Activated naive CD4-positive, alpha-beta T cell (primary cell): Measurements from ENCODE around the gene PRODH2.
"Not testable (repeated sequence)": the region's sequence is repeated elsewhere in the genome, so short reads cannot be mapped to it uniquely, and the experiment has no call there.

Source experiments
- DNase-seq, 4 experiments: peaks; one replicate each; lab custom pipeline; 2025; lab: John Stamatoyannopoulos, UW

Gene PRODH2

DNA sequence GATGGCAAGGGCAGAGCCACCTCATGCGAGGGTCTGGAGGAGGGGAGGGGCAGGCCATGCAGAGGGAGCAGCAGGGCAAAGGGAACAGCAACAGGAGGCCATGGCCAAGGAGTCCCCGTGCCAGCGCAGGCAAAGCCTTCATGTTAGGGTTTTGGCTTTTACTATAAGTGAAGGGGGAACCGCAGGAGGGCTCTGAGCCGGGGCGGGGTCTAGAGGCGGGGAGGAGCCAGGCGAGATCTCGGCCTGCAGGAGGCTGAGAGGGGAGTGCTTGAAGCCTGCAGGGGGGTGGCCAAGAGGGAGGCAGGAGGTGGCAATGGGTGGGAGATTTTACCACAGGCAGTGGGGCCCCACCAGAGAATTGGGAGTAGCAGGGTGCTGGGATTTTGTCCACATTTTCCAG lies 31.0 kb downstream of the PRODH2 start:
- DNase-seq, result no peak

- DNase-seq, result no peak
These were observed 31.9 kb downstream of the PRODH2 start for GRCh38 chr19:35780717-35781116.

DNA sequence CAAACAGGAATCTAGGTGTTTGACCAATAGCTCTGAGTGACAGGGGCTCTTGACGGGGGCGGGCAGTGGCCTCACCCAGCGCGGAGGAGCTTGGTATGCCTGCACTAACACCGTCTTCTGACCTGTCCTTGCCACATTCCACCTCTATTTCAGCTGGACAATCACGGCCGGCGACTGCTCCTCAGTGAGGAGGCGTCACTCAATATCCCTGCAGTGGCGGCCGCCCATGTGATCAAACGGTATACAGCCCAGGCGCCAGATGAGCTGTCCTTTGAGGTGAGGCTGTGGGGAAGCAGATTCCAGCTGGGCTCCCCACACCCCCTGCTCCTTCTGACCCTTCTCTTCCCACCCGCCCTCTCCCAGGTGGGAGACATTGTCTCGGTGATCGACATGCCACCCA lies 32.6 kb downstream of the PRODH2 start:
- no peak for DNase-seq

DNA sequence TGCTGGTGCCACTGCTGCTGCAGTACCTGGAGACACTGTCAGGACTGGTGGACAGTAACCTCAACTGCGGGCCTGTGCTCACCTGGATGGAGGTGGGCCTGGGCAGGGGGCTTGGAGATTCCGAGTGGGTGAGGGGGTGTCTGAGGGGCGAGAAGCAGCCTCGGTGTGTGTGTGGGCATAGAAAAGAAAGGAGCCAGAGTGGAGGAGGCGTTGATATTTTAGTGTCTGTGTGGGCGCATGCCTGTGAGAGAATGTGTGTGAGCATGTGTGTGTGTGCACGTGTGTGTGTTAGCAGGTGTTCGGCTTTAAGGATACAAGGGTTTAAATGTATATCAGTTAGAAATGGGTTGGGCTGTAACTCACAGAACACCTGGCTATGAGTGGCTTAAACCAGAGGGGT lies 33.6 kb downstream of the PRODH2 start:
- no peak for DNase-seq

- DNase-seq, result no peak
These were observed 34.7 kb downstream of the PRODH2 start for GRCh38 chr19:35777961-35778360.

DNA sequence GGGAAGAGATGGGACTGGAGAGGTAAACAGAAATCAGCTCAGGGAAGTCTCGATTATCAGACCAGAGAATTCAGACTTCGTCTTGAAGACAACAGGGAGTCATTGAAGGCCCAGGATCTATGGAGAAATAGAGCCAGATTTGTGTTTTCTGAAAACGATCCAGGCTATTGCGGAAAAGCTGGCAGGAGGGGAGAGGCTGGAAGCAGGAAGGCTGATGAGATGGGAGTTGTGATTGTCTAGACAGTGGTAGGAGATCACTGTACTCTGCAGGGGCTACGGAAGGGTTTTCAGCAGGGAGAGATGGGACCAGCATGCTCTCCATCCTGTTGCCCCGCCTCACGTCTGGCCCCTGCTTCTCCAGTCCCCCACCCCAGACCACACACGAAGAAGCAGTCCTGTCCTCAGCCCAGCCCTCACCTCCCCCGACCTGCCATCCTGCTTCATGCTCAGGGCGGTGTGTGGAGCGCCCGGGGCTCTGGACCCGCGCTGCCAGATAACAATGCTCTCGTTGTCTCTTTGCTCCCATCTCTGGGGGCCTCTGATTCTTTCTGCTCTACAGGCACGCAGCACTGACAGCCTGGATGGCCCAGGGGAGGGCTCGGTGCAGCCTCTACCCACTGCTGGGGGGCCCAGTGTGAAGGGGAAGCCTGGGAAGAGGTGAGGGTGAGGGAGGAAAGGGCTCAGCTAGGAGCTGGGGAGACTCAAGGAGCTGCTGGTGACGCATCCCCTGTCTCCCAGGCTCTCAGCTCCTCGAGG lies 35.4 kb downstream of the PRODH2 start:
- no peak for DNase-seq

- no peak for DNase-seq
These were observed 36.4 kb downstream of the PRODH2 start for GRCh38 chr19:35776102-35776788.

DNA sequence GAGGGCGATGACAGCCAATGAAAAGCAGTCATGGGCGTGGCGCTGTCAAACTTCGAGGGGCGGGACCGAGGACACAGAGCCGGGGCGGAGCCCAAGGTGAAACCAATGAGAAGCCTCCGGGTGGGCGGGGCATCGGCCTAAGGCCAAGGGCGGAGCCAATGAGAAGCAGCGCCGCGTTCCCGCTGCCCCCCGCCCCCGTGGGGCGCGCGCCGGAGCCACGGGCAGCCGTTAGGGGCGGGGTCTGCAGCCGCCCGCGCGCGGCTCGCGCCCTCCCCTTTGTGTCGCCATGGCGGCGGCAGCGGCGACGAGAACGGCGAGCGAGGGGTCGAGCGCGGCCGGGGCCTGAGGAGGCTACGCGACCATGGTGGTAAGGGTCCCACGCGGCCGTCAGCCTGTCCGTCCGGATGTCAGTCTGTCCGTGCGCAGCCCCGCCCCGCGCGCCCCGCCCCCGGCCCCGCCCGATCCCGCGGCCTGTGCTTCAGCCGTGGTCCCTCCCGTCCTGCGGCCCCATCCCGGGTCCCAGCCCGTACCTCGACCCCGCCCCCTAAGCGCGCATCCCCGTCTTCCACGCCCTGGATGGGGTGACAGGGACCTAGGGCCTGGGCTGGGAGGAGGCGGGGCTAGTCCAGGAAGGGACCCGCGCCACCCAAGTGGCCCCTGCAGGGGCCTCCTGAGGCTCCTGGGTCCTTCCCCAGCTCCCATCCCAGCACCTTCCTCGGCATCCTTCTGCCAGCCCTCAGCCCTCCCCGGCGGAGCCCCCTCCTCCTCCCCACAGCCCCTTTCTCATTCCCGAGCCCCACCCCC lies 37.1 kb downstream of the PRODH2 start, which contains the start of gene ARHGAP33:
Gene ARHGAP33 (plus strand): TSS at position 267 of the 804 bp plus-strand sequence. CDS start 95 bp downstream, at position 362.
- peak; percentile 91 to 99 (median 96) for DNase-seq

DNA sequence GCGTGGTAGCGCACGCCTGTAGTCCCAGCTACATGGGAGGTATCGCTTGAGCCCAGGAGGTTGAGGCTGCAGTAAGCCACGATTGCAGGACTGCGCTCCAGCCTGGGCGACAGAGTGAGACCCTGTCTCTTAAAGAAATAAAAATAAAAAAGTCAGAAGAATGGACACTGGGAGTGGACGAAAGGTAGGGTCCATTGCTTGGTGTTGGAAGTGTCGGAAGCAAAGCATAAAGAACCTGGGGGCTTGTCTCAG lies 37.7 kb downstream of the PRODH2 start:
- no peak for DNase-seq

GRCh38 chr19:35774274-35775045 lies 38.2 kb downstream of the PRODH2 start:
- no peak for DNase-seq

DNA sequence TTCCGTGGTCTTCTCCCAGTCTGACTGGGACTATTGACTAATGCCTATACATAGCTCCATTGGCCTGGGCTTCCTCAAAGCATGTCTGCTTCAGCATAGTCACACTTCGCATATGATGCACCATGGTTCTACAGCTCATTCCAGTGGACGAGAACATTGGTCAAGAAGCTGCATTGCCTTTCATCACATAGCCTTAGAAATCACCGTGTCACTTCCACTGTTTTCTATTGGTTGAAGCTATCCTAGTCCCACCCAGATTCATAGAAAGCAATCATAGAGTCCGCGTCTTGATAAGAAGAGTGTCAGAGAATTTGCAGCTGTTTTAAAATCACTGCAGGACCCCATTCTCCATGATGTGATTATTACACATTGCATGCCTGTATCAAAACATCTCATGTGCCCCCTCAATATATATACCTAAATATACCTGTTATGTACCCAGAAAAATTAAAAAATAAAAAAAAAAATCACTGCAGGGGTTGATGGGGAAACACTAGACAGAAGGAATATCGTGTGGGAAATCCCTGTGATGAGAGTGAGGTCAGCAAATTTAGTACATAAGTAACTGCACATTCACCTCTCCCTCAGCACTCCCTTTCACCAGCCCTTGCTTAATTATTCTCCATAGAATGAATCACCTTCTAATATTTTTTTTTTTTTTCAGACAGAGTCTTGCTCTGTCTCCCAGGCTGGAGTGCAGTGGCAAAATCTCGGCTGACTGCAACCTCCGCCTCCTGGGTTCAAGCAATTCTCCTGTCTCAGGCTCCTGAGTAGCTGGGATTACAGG lies 39.4 kb downstream of the PRODH2 start:
- DNase-seq, result no peak

- not testable (repeated sequence) for DNase-seq
These were observed 40.3 kb downstream of the PRODH2 start for GRCh38 chr19:35772362-35772761.

GRCh38 chr19:35768082-35768421 lies 44.6 kb downstream of the PRODH2 start:
- no peak for DNase-seq

GRCh38 chr19:35767288-35768081 lies 45.2 kb downstream of the PRODH2 start:
- no peak for DNase-seq

GRCh38 chr19:35766571-35767104 lies 46.0 kb downstream of the PRODH2 start:
- DNase-seq, result no peak

DNA sequence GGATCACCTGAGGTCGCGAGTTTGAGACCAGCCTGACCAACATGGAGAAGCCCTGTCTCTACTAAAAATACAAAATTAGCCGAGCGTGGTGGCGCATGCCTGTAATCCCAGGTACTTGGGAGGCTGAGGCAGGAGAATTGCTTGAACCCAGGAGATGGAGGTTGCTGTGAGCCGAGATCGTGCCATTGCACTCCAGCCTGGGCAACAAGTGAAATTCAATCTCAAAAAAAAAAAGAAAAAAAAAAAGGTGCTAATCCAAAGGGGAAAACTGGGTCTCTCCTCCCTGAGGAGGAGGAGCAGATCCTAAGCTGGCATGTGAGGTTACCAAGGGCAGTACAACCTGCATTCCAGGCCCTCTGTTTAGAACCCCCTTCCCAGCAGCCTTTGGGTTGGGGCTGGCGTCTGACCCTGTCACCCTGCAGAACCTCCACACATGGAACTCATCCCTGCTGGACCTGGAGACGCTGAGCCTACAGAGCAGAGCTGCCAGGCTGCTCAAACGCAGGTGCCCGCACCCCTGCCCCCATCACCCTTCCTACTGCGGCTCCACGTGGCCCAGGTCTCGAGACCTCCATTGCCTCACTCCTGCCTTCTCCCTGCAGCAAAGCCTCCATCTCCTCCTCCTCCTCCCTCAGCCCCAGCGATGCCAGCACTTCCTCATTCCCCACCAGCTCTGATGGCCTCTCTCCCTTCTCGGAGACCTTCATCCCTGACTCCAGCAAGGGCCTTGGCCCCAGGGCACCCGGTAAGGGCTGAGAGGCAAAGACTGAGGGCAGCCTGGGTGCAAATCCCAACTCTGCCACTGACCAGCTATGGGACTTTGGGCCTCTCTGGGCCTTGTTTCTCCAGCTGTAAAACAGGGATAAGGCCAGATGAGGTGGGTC lies 48.0 kb downstream of the PRODH2 start:
- no peak for DNase-seq

DNA sequence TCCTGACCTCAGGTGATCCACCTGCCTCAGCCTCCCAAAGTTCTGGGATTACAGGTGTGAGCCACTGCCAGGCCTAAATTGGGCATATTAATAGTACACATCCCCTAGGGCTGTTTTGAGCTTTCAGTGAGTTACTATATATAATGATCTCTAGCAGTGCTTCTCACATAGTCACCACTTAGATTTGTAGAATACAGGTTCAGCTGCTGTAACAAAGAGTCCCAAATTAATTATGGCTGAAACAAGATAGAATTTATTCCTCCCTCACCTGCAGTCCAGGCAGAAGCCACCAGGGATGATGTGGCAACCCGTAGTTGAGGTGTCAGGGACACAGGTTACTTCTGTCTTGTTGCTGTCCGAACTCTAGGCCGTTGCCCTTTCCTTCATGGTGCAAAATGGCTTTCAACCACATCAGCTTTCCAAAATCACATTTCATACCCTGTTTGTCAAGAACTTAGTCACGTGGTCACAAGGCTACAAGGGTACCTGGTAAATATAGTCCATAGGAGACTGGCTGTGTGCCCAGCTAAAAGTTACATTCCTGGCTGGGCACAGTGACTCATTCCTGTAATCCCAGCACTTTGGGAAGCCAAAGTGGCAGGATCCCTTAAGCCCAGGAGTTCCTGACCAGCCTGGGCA lies 51.8 kb downstream of the PRODH2 start:
- DNase-seq, result no peak

DNA sequence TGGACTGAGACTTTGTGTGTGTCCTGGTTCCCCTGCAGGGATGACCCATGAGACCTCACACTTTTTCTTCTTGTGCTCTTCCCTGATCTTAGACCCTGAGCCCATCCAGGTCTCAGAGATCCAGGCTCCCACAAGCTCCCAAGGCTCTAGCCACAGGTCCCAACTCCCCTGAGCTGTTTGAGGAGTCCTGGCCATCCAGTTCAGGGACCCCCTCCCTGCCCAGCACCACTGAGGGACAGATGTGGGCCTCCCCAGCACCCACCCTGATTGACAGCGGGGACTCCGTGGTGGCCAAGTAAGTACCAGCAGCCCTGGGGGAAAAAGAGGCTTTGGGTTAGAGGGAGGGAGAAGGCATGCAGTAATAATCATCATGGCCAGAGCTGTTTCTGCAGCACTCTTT lies 52.9 kb downstream of the PRODH2 start:
- DNase-seq, result no peak
